OCI-LY1 (cell line): ENCODE results near the gene CMTR1.

Source experiments
- CTCF ChIP-seq: fragments of 200-600 bp; sonication (generic), shearing (Covaris generic); IDR thresholded peaks from 2 replicates; pipeline ENCODE4 v1.5.1; 2017; ENCODE audit warnings: mild to moderate bottlenecking, antibody characterized with exemption, low read length, moderate library complexity, mixed read lengths
- EZH2 ChIP-seq: fragments of 200-600 bp; sonication (generic), shearing (Covaris generic); IDR thresholded peaks from 2 replicates; pipeline ENCODE4 v1.8.0; 2017; ENCODE audit warnings: borderline replicate concordance, mixed run types, mild to moderate bottlenecking, antibody characterized with exemption, low read length, moderate library complexity, mixed read lengths

GRCh38 chr6:37528541-37528940 is 95.5 kb downstream of the CMTR1 start:
- TF ChIP-seq CTCF (no peak), EZH2 (no peak)
